Measurements from ENCODE around the gene USP3.

DNA sequence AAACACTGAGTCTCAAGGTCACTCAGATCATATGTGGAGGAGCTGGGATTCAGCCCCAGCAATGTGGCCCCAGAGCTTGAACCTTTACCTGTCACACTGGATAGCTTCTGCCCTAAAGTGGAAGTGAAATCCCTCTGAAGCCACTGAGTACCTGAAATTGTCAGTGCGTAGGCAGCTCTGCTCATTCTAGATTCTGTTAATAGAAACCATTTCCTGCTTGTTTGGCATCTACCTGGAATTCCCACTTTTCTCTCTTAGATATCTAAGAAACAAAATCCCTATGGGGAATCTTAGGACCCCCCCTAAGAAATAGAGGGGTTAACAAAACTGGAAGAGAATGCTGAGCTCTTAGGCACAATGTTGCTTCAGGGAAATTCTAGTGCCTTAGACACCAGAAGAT, 122.6 kb downstream of the USP3 start:
- TF ChIP-seq POLR2A (IDR thresholded peaks at IDR 0.05): no peak
- TF ChIP-seq, protein P1, sequence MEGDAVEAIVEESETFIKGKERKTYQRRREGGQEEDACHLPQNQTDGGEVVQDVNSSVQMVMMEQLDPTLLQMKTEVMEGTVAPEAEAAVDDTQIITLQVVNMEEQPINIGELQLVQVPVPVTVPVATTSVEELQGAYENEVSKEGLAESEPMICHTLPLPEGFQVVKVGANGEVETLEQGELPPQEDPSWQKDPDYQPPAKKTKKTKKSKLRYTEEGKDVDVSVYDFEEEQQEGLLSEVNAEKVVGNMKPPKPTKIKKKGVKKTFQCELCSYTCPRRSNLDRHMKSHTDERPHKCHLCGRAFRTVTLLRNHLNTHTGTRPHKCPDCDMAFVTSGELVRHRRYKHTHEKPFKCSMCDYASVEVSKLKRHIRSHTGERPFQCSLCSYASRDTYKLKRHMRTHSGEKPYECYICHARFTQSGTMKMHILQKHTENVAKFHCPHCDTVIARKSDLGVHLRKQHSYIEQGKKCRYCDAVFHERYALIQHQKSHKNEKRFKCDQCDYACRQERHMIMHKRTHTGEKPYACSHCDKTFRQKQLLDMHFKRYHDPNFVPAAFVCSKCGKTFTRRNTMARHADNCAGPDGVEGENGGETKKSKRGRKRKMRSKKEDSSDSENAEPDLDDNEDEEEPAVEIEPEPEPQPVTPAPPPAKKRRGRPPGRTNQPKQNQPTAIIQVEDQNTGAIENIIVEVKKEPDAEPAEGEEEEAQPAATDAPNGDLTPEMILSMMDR (IDR thresholded peaks at IDR 0.05): no peak

Data from testis (tissue), 2 donors.